ENCODE measurements around the gene OR51I1. TPM values are rescaled to one million over a fixed set of nuclear protein-coding genes. Genes with fewer than 3 reads are reported as not detected.

Gene OR51I1
- total RNA-seq, 2 experiments from 2014 or later = not detected

DNA sequence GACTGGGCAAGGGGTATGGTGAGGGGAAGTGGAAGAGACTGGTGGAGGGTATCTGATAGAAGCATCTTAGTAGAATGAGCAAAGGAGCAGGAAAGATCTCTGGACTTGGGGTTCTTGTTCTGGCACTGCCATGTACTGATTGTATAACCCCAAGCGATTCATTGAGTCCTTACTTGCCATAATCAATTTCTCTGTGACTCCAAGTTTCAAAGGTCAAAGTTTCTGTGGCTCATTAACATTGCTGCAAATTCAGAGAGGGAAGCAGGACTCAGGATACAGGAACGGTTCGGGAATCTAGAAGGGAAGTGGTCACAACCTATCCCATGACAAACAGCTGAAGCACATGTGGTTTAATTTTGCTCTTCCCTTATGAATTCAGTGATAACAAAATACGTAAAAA lies 8.1 kb upstream of the OR51I1 start:
- intact Hi-C loops (cut with micrococcal nuclease) = no loop called here
- H3K27me3 Mint-ChIP-seq = peaks cover 5% of the 10 kb centered on the region
- TF ChIP-seq, protein P1, sequence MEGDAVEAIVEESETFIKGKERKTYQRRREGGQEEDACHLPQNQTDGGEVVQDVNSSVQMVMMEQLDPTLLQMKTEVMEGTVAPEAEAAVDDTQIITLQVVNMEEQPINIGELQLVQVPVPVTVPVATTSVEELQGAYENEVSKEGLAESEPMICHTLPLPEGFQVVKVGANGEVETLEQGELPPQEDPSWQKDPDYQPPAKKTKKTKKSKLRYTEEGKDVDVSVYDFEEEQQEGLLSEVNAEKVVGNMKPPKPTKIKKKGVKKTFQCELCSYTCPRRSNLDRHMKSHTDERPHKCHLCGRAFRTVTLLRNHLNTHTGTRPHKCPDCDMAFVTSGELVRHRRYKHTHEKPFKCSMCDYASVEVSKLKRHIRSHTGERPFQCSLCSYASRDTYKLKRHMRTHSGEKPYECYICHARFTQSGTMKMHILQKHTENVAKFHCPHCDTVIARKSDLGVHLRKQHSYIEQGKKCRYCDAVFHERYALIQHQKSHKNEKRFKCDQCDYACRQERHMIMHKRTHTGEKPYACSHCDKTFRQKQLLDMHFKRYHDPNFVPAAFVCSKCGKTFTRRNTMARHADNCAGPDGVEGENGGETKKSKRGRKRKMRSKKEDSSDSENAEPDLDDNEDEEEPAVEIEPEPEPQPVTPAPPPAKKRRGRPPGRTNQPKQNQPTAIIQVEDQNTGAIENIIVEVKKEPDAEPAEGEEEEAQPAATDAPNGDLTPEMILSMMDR (IDR thresholded peaks at IDR 0.05) = no peak

DNA sequence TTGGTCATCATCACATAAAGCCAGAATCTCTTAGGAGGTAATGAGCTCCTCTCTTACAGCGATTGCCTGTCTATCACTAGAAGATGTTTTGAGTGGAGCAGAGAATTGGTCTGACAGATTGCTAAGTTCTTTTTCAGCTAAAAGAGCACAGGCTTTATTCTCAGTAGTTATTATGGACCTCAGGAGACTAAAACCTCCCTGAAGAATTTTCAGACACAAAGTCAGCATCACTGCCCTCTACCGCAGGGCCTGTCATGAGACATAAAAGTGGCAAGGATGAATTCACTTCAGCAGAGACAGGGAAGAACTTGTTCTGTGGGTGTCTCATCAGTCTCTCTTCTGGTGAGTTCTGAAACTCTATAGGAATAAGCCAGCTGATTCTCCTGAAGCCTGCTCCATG lies 7.7 kb upstream of the OR51I1 start, which contains the start of gene OR51I2:
Gene OR51I2 (plus strand): TSS at position 301 of the 400 bp plus-strand sequence. CDS start 4,166 bp downstream, outside the sequence.
- TF ChIP-seq, protein P1 (IDR thresholded peaks at IDR 0.05) = no peak
- H3K27ac Mint-ChIP-seq = no peak within 1 kb of the TSS
- no peaks in the 10 kb centered on the region for H3K36me3 Mint-ChIP-seq (ENCODE audit: low read depth)
- POLR2A ChIA-PET = no interaction called here
- no peak within 1 kb of the TSS for H3K4me3 Mint-ChIP-seq
- DNase-seq (no peak), ATAC-seq (no peak)
- H3K9me3 Mint-ChIP-seq = no peaks in the 10 kb centered on the region
- intact Hi-C loops (cut with micrococcal nuclease) = no loop called here
- no peaks in the 10 kb centered on the region for H3K4me1 Mint-ChIP-seq (ENCODE audit: low read depth)
- peaks cover 5% of the 10 kb centered on the region for H3K27me3 Mint-ChIP-seq
- CTCF ChIA-PET = interaction anchor here (1.9 kb wide), 1 partner anchor 27 kb away, joined by 5 read pairs; no protein-coding TSS in a partner anchor

More for the DNA sequence above, 8.1 kb upstream of the OR51I1 start:
- ATAC-seq (no peak), DNase-seq (no peak)
- POLR2A ChIA-PET = no interaction called here
- Mint-ChIP-seq H3K27ac (no peak overlapping the region), H3K9me3 (no peaks in the 10 kb centered on the region), H3K4me3 (no peak overlapping the region), H3K4me1 (ENCODE audit: low read depth) (no peaks in the 10 kb centered on the region), H3K36me3 (ENCODE audit: low read depth) (no peaks in the 10 kb centered on the region)
- CTCF ChIA-PET = interaction anchor here (1.9 kb wide), 1 partner anchor 26 kb away, joined by 5 read pairs; no protein-coding TSS in a partner anchor

DNA sequence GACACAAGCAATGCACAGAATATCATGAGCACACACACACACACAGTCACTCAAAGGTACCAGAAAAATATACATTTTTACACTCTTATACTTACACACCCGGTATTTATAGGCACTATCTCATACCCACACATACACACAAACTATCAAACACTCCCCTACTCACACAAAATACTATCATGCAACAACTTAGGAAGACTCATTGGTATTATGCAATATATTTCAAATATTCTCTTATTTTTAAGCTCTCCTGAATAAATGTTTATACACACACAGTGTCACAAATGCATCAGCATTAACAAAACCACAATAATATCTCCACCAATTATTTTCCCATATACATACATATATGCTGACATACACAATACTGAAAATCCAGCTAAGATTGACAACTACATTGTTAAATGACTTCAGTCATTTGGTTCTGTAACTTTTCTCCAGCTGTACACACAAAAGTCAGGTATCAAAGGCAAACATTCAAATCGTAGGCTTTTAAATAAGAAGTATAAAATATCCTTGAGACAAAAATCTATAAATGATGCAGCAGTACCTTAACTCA lies 2.6 kb upstream of the OR51I1 start:
- intact Hi-C loops (cut with micrococcal nuclease) = no loop called here
- Mint-ChIP-seq H3K4me1 (ENCODE audit: low read depth) (no peaks in the 10 kb centered on the region), H3K27ac (no peak overlapping the region), H3K27me3 (peaks cover 1% of the 10 kb centered on the region), H3K36me3 (ENCODE audit: low read depth) (no peaks in the 10 kb centered on the region), H3K4me3 (no peak overlapping the region), H3K9me3 (no peaks in the 10 kb centered on the region)
- ATAC-seq = no peak
- TF ChIP-seq, protein P1 (IDR thresholded peaks at IDR 0.05) = no peak
- POLR2A ChIA-PET = no interaction called here
- CTCF ChIA-PET = no interaction called here
- DNase-seq = no peak

DNA sequence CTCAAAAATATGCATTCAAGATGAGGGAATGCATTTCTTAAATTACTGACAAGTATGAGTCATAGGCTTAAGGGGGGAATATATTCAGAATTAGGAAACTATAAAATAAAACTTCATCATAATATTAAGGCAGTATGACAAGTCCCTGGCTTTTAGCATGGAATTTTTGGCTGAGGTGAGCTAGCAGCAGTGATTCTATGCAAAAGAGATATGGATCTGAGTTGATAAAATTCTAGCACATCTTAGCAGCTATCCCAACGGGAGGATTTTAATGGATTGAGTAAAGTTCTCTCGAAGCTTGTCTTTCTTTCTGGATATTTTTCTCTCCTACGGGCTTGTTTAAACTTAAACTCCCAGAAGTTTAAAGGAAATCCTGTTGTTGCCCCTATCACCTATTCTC lies 18.2 kb downstream of the OR51I1 start:
- CTCF ChIA-PET = no interaction called here
- no peak for ATAC-seq
- no peak for DNase-seq
- no peaks in the 10 kb centered on the region for H3K9me3 Mint-ChIP-seq
- H3K4me1 Mint-ChIP-seq (ENCODE audit: low read depth) = no peaks in the 10 kb centered on the region
- intact Hi-C loops (cut with micrococcal nuclease) = no loop called here
- H3K36me3 Mint-ChIP-seq (ENCODE audit: low read depth) = no peaks in the 10 kb centered on the region
- POLR2A ChIA-PET = no interaction called here
- peaks cover 5% of the 10 kb centered on the region for H3K27me3 Mint-ChIP-seq
- TF ChIP-seq, protein P1 (IDR thresholded peaks at IDR 0.05) = no peak
- H3K4me3 Mint-ChIP-seq = no peak overlapping the region
- no peak overlapping the region for H3K27ac Mint-ChIP-seq

DNA sequence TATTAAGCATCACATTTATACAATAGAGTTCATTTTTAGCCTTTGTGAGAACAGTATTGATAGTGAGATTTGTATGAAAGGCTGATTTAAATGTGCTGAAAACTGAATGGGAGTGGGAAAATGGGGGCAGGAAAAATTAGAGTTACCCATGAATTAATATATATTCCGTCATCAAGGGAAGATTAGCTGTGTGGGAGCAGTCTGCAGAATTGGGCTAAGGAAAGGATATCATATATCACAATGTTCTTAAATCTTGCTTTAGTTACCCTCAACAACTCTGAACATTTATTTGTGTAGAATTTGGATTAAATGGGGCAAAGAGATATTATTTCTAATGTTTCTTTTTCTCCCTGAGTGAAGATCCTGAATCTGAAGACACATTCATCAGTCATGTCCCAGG lies 19.5 kb downstream of the OR51I1 start, which contains the start of gene OR51Q1:
Gene OR51Q1 (plus strand): TSS at position 301 of the 400 bp plus-strand sequence. CDS start 90 bp downstream, at position 391.
- no peaks in the 10 kb centered on the region for H3K36me3 Mint-ChIP-seq (ENCODE audit: low read depth)
- peaks cover 5% of the 10 kb centered on the region for H3K27me3 Mint-ChIP-seq
- intact Hi-C loops (cut with micrococcal nuclease) = no loop called here
- ChIA-PET POLR2A (no interaction called here), CTCF (interaction anchor here (0.6 kb wide), 1 partner anchor 12 kb away, joined by 3 read pairs; no protein-coding TSS in a partner anchor)
- ATAC-seq = no peak
- no peak within 1 kb of the TSS for H3K27ac Mint-ChIP-seq
- no peaks in the 10 kb centered on the region for H3K4me1 Mint-ChIP-seq (ENCODE audit: low read depth)
- H3K9me3 Mint-ChIP-seq = no peaks in the 10 kb centered on the region
- no peak within 1 kb of the TSS for H3K4me3 Mint-ChIP-seq
- DNase-seq = no peak
- TF ChIP-seq, protein P1 (IDR thresholded peaks at IDR 0.05) = no peak
